ENCODE measurements around the gene SLC25A12.

DNA sequence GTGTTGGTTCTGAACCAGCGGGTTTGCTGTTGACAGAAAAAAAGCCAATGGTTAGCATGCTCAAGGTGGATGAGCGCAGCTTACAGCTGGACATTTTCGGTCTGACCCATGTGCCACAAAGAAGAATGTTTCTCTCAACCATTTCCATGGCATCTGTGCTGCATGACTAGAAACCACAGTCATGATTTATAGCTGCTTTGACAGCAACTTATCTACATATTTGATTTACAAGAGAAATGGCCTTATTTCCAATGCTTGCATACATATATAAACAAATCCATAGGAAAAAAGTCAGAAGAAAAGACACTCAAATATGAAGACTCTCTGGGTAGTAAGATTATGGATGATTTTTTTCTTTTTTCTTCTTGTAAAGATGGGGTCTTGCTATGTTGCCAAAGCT, 108.6 kb downstream of the SLC25A12 start:
- TF ChIP-seq CTCF (conservative IDR thresholded peaks at IDR 0.05 in 1 of 2, IDR thresholded peaks at IDR 0.05 in 1 of 2; ENCODE audit: extremely low read depth in 1 of 2, insufficient read depth in 1 of 2, low read depth in 1 of 2, low read length in 2 of 2): no peak
- TF ChIP-seq EZH2 (IDR thresholded peaks at IDR 0.05; ENCODE audit: borderline replicate concordance, low read length): no peak

All from mammary epithelial cell (primary cell).